Subcutaneous abdominal adipose tissue (tissue), 5 donors: Measurements from ENCODE around the gene GPC6.
"Not testable (repeated sequence)": the region's sequence is repeated elsewhere in the genome, so short reads cannot be mapped to it uniquely, and the experiment has no call there.

Experiments
- H3K27ac ChIP-seq: one replicate; pipeline ENCODE4 v1.7.0; 2013; ENCODE audit warnings: low read depth, mild to moderate bottlenecking, inconsistent platforms, low read length, moderate library complexity
- H3K27me3 ChIP-seq, 5 donors: one replicate each; pipeline ENCODE4 v1.7.0; 2013; ENCODE audit warnings: low read length in 5 of 5, inconsistent platforms in 1 of 5; ENCODE audit not compliant: control insufficient read depth in 5 of 5, insufficient read depth in 4 of 5
- H3K36me3 ChIP-seq, 5 donors: one replicate each; pipeline ENCODE4 v1.7.0; 2013; ENCODE audit warnings: low read length in 5 of 5; ENCODE audit not compliant: control insufficient read depth in 5 of 5, insufficient read depth in 5 of 5
- H3K4me1 ChIP-seq, 5 donors: one replicate each; pipeline ENCODE4 v1.7.0; 2013; ENCODE audit warnings: low read length in 5 of 5, mild to moderate bottlenecking in 3 of 5, moderate library complexity in 1 of 5; ENCODE audit not compliant: control insufficient read depth in 5 of 5, insufficient read depth in 5 of 5
- H3K4me3 ChIP-seq, 5 donors: one replicate each; pipeline ENCODE4 v1.7.0; 2013; ENCODE audit warnings: low read length in 5 of 5, low read depth in 1 of 5
- H3K9ac ChIP-seq, 5 donors: one replicate each; pipeline ENCODE4 v1.7.0; 2013; ENCODE audit warnings: low read length in 5 of 5, mild to moderate bottlenecking in 4 of 5, moderate library complexity in 3 of 5
- H3K9me3 ChIP-seq, 5 donors: one replicate each; pipeline ENCODE4 v1.7.0; 2013; ENCODE audit warnings: low read length in 5 of 5; ENCODE audit not compliant: control insufficient read depth in 5 of 5
- donor health status: healthy.
- donor health status: healthy.
- donor health status: healthy.
- donor health status: healthy.
- donor health status: healthy.

Gene GPC6

GRCh38 chr13:93304868-93305613, 78.4 kb downstream of the GPC6 start:
- H3K4me1 ChIP-seq = no peaks in the 10 kb centered on the region
- no peaks in the 10 kb centered on the region for H3K9me3 ChIP-seq
- H3K4me3 ChIP-seq = no peak overlapping the region
- H3K27me3 ChIP-seq = no peaks in the 10 kb centered on the region
- H3K9ac ChIP-seq = no peak overlapping the region
- no peaks in the 10 kb centered on the region for H3K36me3 ChIP-seq
- no peak overlapping the region for H3K27ac ChIP-seq

- Histone ChIP-seq H3K9ac (no peak overlapping the region), H3K4me1 (no peaks in the 10 kb centered on the region), H3K9me3 (no peaks in the 10 kb centered on the region), H3K36me3 (no peaks in the 10 kb centered on the region), H3K4me3 (no peak overlapping the region), H3K27me3 (no peaks in the 10 kb centered on the region), H3K27ac (no peak overlapping the region)
Measured at GRCh38 chr13:93305886-93306285, 79.3 kb downstream of the GPC6 start.

GRCh38 chr13:93307136-93307535, 80.5 kb downstream of the GPC6 start:
- no peaks in the 10 kb centered on the region for H3K9me3 ChIP-seq

GRCh38 chr13:93307651-93308050, 81.0 kb downstream of the GPC6 start:
- Histone ChIP-seq H3K9me3 (no peaks in the 10 kb centered on the region), H3K9ac (no peak overlapping the region), H3K27me3 (no peaks in the 10 kb centered on the region), H3K4me1 (no peaks in the 10 kb centered on the region), H3K4me3 (no peak overlapping the region), H3K36me3 (no peaks in the 10 kb centered on the region), H3K27ac (no peak overlapping the region)

More at GRCh38 chr13:93307136-93307535, 80.5 kb downstream of the GPC6 start:
- H3K4me3 ChIP-seq = no peak overlapping the region
- no peaks in the 10 kb centered on the region for H3K4me1 ChIP-seq
- H3K36me3 ChIP-seq = no peaks in the 10 kb centered on the region
- H3K9ac ChIP-seq = no peak overlapping the region
- H3K27ac ChIP-seq = no peak overlapping the region
- no peaks in the 10 kb centered on the region for H3K27me3 ChIP-seq

- H3K27me3 ChIP-seq = no peaks in the 10 kb centered on the region
- H3K4me3 ChIP-seq = no peak overlapping the region
- no peak overlapping the region for H3K27ac ChIP-seq
- no peaks in the 10 kb centered on the region for H3K4me1 ChIP-seq
- H3K36me3 ChIP-seq = no peaks in the 10 kb centered on the region
- H3K9me3 ChIP-seq = no peaks in the 10 kb centered on the region
- no peak overlapping the region for H3K9ac ChIP-seq
Measured at GRCh38 chr13:93309886-93310523, 83.4 kb downstream of the GPC6 start.

GRCh38 chr13:93316841-93317240, 90.2 kb downstream of the GPC6 start:
- H3K4me1 ChIP-seq = no peaks in the 10 kb centered on the region
- H3K9ac ChIP-seq = no peak overlapping the region
- no peak overlapping the region for H3K4me3 ChIP-seq
- no peaks in the 10 kb centered on the region for H3K9me3 ChIP-seq
- H3K27me3 ChIP-seq = no peaks in the 10 kb centered on the region
- H3K27ac ChIP-seq = no peak overlapping the region
- no peaks in the 10 kb centered on the region for H3K36me3 ChIP-seq

GRCh38 chr13:93318534-93319254, 92.1 kb downstream of the GPC6 start:
- H3K27me3 ChIP-seq = no peaks in the 10 kb centered on the region
- H3K4me1 ChIP-seq = no peaks in the 10 kb centered on the region
- no peak overlapping the region for H3K9ac ChIP-seq
- no peaks in the 10 kb centered on the region for H3K36me3 ChIP-seq
- no peaks in the 10 kb centered on the region for H3K9me3 ChIP-seq
- H3K4me3 ChIP-seq = no peak overlapping the region
- H3K27ac ChIP-seq = no peak overlapping the region

- H3K4me3 ChIP-seq = no peak overlapping the region
- H3K27ac ChIP-seq = no peak overlapping the region
Measured at GRCh38 chr13:93320942-93321341, 94.3 kb downstream of the GPC6 start.

GRCh38 chr13:93323880-93324279, 97.3 kb downstream of the GPC6 start:
- H3K4me3 ChIP-seq, H3K9ac ChIP-seq, H3K27me3 ChIP-seq, H3K4me1 ChIP-seq, H3K9me3 ChIP-seq, H3K27ac ChIP-seq, H3K36me3 ChIP-seq: not testable (repeated sequence)

More at GRCh38 chr13:93320942-93321341, 94.3 kb downstream of the GPC6 start:
- Histone ChIP-seq H3K9ac (no peak overlapping the region), H3K27me3 (no peaks in the 10 kb centered on the region), H3K4me1 (no peaks in the 10 kb centered on the region), H3K36me3 (no peaks in the 10 kb centered on the region), H3K9me3 (no peaks in the 10 kb centered on the region)
